GM13977 (cell line): ENCODE results near the gene RASSF5.

ENCODE experiments used
- DNase-seq: peaks from one replicate; pipeline ENCODE4 v3.0.0; 2012; ENCODE audit warnings: low spot score
- in situ Hi-C: fragments of 300-500 bp; cut with MboI; formaldehyde crosslinking; loops from one replicate; pipeline ENCODE4 v1.12.0; 2022; ENCODE audit warnings: low sequenced_read_pairs, low pct_unique_long_range_greater_than_20kb, mixed read lengths, inconsistent platforms; ENCODE audit not compliant: unreplicated experiment
- TF ChIP-seq, protein P1 (sequence below): IDR thresholded peaks from 2 replicates; pipeline ENCODE4 v1.5.1; 2012; ENCODE audit warnings: mild to moderate bottlenecking, control low read depth; ENCODE audit not compliant: insufficient read depth; ENCODE audit errors: extremely low read depth, missing control alignments

The RASSF5 gene

DNA sequence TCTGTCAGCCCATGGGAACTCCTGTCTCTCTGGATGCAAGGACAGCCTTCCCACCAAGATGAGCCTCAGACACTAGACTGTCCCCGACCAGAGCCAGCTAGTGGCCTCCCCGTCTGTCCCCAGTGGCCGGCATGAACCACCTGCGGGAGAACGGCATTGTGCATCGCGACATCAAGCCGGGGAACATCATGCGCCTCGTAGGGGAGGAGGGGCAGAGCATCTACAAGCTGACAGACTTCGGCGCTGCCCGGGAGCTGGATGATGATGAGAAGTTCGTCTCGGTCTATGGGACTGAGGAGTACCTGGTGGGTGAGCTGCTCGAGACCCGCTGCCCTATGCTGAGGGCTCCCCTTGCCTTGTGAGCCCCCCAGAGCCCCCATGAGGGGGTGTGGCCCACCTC, 31.3 kb upstream of the RASSF5 start:
- DNase-seq = no peak
- TF ChIP-seq, protein P1, sequence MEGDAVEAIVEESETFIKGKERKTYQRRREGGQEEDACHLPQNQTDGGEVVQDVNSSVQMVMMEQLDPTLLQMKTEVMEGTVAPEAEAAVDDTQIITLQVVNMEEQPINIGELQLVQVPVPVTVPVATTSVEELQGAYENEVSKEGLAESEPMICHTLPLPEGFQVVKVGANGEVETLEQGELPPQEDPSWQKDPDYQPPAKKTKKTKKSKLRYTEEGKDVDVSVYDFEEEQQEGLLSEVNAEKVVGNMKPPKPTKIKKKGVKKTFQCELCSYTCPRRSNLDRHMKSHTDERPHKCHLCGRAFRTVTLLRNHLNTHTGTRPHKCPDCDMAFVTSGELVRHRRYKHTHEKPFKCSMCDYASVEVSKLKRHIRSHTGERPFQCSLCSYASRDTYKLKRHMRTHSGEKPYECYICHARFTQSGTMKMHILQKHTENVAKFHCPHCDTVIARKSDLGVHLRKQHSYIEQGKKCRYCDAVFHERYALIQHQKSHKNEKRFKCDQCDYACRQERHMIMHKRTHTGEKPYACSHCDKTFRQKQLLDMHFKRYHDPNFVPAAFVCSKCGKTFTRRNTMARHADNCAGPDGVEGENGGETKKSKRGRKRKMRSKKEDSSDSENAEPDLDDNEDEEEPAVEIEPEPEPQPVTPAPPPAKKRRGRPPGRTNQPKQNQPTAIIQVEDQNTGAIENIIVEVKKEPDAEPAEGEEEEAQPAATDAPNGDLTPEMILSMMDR = no peak
- in situ Hi-C loops = no loop called here

DNA sequence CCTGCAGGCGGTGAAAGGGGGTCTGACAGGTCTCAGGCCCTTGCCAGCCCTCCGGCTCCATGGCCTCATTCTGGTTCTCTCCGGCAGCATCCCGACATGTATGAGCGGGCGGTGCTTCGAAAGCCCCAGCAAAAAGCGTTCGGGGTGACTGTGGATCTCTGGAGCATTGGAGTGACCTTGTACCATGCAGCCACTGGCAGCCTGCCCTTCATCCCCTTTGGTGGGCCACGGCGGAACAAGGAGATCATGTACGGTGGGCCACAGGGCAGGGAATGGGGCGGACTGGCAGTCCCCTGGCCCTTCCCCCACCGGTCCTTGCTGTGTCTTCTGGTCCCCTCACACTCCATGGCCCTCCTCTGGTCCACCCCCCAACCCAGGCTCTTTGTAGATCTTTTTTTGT, 30.7 kb upstream of the RASSF5 start:
- TF ChIP-seq, protein P1 = no peak
- no peak for DNase-seq
- in situ Hi-C loops = no loop called here

DNA sequence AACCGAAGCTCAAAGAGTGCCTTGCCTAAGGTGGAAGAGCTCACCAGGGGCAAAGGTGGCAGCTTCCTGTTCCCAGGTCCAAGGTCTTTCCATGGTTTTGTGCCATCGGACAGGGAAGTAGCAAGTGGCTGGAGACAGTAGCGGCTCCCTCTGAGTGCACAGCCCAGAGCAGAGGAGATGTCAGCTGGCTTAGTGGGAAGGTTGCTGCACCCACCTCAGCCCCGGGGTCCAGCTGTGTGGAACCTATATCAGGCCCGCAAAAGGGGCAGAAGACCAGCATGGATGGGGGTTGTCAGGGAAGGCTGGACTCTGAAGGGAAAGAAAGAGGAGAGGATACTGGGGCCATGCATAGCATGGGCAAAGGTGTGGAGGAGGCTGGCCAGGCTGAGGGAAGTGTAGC, 30.2 kb upstream of the RASSF5 start:
- TF ChIP-seq, protein P1 = no peak
- DNase-seq = no peak
- in situ Hi-C loops = no loop called here

DNA sequence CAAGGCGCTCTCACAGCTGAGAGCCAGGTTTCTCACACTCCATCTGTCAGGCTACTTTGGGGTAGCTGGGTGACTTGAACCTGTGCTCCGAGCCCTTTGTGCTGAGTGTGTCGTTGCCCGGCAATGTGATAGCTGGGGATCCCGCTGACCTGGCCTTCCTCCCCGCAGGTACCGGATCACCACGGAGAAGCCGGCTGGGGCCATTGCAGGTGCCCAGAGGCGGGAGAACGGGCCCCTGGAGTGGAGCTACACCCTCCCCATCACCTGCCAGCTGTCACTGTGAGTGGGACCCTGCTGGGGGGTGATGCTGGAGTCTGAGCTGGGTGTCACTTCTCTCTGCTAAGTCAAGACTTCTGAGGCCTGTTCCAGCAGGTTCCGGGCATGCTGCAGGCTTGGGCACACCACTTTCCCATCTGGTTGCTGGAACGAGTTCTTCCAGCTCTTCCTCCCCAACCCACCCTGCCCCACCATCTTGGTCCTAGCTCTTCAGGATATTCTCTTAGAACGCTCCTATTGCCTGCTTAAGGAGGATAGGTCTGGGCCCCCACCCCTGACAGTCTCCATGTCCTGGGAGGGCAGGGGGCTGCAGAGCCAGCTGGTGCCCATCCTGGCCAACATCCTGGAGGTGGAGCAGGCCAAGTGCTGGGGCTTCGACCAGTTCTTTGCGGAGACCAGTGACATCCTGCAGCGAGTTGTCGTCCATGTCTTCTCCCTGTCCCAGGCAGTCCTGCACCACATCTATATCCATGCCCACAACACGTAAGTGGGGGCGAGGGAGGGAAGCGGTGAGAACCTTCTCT, 29.6 kb upstream of the RASSF5 start:
- in situ Hi-C loops = no loop called here
- no peak for DNase-seq
- TF ChIP-seq, protein P1 = no peak

DNA sequence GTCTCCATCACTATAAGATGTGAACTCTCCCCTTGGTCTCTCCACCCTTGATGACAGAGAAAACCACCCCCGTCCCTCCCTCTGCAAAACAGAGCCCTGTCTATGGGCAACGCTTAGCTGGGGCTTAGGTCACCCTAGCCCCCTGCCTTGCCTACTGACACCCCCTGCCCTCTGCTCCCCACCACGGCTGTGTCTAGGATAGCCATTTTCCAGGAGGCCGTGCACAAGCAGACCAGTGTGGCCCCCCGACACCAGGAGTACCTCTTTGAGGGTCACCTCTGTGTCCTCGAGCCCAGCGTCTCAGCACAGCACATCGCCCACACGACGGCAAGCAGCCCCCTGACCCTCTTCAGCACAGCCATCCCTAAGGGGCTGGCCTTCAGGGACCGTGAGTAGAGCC, 28.6 kb upstream of the RASSF5 start:
- DNase-seq = no peak
- TF ChIP-seq, protein P1 = no peak
- in situ Hi-C loops = no loop called here

DNA sequence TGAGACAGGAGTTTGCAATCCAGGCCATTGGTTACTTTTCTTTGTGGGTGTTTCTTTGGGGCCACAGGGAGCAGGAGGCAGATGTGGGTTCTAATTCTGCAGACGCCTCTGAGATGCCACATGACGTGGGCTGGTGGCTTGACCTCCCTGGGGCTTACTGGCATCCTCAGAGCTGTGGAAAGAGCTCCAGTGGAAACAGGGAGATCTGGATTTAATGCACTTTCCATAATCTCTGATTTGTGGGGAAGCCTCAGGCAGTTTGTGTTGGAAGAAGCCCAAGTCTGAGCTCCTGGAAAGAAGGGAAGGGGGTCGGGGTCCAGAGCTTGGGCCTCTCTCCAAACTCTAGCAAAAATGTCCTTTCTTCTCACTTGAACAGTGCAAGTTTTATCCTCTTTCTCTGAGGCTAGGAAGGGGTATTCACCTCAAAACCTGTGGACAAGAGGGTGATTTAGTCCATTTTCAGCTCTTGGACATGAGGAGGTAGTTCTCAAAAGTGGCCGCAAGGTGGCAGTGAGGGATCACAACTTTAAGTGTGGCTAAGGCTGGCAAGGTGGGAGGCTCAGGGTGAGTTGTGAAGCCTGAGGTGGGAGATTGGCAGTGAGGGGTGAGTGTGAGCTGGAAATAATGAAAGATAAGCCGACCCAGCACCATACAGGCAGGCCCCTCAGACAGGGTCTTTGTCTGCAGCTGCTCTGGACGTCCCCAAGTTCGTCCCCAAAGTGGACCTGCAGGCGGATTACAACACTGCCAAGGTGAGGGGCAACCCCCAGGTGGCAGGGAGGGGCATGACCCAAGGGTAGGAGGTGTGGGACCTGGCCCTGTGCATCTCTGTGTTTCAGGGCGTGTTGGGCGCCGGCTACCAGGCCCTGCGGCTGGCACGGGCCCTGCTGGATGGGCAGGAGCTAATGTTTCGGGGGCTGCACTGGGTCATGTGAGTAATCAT, 27.9 kb upstream of the RASSF5 start:
- TF ChIP-seq, protein P1 = peak; percentile 74
- in situ Hi-C loops = no loop called here
- DNase-seq = peak; percentile 88
